Fibroblast of villous mesenchyme (primary cell): ENCODE results near the gene MYO15A. TPM values are rescaled to one million over a fixed set of nuclear protein-coding genes. Genes with fewer than 3 reads are reported as not detected.

ENCODE experiments used
- DNase-seq: peaks from one replicate; pipeline ENCODE4 v3.0.0-alpha.2; 2010; ENCODE audit warnings: low read depth
- H3K4me3 ChIP-seq: 2 replicates; pipeline ENCODE4 v1.5.1; 2011; ENCODE audit warnings: low read depth, mild to moderate bottlenecking, low read length
- total RNA-seq: library from RNA; depleted of rRNA; stranded (reverse); fragments of >200 nt; gene quantifications from 2 replicates; pipeline ENCODE4 v1.2.3, GENCODE V29; 2012
- TF ChIP-seq, protein P1 (sequence below): IDR thresholded peaks from 2 replicates; pipeline ENCODE4 v1.5.1; 2012; ENCODE audit warnings: low read depth, mild to moderate bottlenecking, low read length; ENCODE audit not compliant: insufficient read depth

Gene MYO15A, protein sequence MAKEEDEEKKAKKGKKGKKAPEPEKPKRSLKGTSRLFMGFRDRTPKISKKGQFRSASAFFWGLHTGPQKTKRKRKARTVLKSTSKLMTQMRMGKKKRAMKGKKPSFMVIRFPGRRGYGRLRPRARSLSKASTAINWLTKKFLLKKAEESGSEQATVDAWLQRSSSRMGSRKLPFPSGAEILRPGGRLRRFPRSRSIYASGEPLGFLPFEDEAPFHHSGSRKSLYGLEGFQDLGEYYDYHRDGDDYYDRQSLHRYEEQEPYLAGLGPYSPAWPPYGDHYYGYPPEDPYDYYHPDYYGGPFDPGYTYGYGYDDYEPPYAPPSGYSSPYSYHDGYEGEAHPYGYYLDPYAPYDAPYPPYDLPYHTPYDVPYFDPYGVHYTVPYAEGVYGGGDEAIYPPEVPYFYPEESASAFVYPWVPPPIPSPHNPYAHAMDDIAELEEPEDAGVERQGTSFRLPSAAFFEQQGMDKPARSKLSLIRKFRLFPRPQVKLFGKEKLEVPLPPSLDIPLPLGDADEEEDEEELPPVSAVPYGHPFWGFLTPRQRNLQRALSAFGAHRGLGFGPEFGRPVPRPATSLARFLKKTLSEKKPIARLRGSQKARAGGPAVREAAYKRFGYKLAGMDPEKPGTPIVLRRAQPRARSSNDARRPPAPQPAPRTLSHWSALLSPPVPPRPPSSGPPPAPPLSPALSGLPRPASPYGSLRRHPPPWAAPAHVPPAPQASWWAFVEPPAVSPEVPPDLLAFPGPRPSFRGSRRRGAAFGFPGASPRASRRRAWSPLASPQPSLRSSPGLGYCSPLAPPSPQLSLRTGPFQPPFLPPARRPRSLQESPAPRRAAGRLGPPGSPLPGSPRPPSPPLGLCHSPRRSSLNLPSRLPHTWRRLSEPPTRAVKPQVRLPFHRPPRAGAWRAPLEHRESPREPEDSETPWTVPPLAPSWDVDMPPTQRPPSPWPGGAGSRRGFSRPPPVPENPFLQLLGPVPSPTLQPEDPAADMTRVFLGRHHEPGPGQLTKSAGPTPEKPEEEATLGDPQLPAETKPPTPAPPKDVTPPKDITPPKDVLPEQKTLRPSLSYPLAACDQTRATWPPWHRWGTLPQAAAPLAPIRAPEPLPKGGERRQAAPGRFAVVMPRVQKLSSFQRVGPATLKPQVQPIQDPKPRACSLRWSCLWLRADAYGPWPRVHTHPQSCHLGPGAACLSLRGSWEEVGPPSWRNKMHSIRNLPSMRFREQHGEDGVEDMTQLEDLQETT (N-terminal part only)
- 0.43 and 0.97 TPM in 2 replicates for total RNA-seq

DNA sequence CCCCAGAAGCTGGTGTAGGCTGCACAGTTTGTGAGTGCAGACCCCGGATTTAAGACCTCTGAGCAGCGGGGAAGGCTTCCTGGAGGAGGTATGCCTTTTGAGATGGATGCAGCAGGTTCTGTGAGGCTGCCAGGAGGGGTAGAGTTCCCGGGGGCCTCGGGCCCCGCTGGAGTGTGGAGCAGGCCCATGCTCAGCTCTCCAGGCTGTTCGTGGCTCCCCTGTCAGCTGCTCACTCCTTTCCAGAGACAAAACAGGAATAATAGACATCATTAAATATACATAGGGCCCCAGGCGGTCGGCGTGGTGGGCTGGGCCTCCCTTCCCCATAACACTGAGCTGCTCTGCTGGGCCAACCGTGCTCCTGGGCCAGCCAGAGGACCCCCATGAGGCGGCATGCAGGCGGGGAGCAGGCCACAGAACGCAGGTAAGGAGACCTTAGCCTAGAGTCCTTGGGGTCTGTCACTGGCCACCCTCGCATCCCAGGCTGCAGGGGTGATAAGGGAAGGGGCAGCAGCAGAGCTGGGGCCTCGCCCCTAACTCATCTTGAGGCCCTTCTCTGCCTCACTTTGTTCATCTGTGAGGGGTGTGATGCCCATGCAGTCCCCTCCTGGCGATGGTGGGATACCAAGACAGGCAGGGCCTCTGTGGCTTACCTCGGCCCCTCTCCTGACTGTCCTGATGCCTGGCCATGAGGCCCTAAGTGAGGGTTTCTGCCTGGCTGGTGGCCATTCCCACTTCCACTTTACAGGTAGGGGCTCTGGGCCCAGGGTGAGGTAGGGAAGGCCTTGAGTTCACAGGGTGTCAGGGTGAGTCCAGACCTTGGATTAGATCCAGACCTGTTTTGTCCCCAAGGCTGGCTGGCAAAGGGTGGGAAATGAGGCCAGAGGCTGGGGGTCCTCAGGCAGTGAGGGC lies at the start of gene MYO15A:
Gene MYO15A, plus strand, starts transcription at position 356 of the 912 bp plus-strand sequence. CDS start 10,045 bp downstream, outside the sequence.
- TF ChIP-seq, protein P1, sequence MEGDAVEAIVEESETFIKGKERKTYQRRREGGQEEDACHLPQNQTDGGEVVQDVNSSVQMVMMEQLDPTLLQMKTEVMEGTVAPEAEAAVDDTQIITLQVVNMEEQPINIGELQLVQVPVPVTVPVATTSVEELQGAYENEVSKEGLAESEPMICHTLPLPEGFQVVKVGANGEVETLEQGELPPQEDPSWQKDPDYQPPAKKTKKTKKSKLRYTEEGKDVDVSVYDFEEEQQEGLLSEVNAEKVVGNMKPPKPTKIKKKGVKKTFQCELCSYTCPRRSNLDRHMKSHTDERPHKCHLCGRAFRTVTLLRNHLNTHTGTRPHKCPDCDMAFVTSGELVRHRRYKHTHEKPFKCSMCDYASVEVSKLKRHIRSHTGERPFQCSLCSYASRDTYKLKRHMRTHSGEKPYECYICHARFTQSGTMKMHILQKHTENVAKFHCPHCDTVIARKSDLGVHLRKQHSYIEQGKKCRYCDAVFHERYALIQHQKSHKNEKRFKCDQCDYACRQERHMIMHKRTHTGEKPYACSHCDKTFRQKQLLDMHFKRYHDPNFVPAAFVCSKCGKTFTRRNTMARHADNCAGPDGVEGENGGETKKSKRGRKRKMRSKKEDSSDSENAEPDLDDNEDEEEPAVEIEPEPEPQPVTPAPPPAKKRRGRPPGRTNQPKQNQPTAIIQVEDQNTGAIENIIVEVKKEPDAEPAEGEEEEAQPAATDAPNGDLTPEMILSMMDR = no peak
- no peak for DNase-seq
- no peak within 1 kb of the TSS for H3K4me3 ChIP-seq

DNA sequence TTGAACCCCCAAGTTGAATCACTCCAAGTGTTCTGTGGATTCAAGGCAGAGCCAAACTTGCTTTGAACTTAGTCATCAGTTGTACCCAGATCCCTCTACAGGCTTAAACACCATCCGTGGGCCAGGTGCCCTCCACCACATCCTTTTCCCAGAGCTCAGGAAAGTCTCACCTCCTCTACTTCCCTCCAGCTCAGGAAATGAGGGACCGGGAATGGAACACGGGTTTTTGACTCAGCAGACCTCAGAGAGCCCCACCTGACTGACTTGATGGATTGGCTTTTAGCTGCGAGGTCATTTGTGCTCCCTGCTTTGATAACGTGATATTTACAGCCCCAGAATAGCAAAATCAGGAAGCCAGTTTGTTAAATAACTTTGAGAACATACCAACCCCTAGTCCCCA lies 49.3 kb upstream of the MYO15A start:
- TF ChIP-seq, protein P1 = no peak
- H3K4me3 ChIP-seq = no peak overlapping the region
- DNase-seq = no peak

DNA sequence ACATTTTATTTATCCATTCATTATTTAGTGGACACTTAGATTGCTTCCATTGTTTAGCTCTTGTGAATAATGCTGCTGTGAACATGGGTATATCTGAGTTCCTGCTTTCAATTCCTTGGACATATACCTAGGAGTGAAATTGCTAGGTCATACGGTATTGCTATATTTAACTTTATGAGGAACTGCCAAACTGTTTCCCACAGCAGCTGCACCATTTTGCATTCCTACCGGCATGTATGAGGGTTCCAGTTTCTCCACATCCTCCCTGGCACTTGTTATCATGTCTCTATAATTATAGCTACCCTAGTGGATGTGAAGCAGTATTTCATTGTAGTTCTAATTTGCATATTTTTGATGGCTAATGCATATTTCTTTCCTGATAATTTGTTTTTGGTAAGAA lies 44.5 kb upstream of the MYO15A start:
- no peak for DNase-seq
- TF ChIP-seq, protein P1 = no peak
- no peak overlapping the region for H3K4me3 ChIP-seq

DNA sequence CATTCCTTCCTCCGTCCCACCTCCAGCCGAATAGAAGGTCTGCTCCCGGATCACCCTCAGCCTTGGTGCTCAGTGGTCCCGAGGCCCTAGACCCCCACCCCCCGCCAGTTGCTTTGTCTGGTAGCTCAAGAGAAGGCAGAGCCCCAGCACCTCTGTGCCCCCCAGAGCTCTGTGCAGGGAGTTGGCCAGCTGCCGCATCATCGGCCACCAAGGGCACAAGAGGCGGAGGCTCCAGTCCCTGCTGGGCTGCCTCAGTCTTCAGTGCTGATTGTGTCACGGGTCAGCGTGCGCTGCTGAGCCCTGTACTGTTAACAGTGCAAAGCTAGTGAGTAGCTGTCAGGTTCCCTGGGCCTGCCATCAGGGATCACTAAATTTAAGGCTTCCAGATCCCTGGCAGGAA lies 43.0 kb upstream of the MYO15A start:
- TF ChIP-seq, protein P1 = no peak
- H3K4me3 ChIP-seq = no peak overlapping the region
- DNase-seq = no peak

DNA sequence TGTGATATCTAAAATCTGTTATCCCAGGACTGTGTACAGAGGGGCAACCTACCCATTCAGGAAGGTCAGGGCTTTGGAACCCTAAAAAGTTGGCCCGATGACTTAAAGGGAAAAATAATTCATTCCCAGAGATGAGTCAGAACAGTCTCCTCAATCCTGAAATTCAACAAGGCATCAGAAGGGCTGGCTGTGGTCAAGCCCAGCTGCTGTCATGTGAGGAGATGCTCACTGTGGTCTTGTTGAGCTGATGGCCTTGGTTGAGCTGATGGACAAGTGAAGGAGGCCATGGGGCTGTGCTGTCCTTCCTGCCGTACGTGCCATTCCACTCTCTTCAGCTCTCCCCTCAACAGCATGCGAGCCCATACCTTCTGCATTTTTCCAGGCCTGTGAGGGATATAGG lies 41.7 kb upstream of the MYO15A start:
- no peak overlapping the region for H3K4me3 ChIP-seq
- TF ChIP-seq, protein P1 = no peak
- DNase-seq = no peak
